HG03045 (cell line): ENCODE data around the gene PRXL2B.

Source experiments
- ATAC-seq: cut with Tn5 transposase; IDR thresholded peaks from one replicate; pipeline ENCODE4 v1.9.1; 2021; ENCODE audit warnings: mild to moderate bottlenecking, moderate library complexity; ENCODE audit not compliant: unreplicated experiment

The PRXL2B gene

GRCh38 chr1:2584686-2585317 lies 1.8 kb upstream of the PRXL2B start:
- ATAC-seq: no peak

DNA sequence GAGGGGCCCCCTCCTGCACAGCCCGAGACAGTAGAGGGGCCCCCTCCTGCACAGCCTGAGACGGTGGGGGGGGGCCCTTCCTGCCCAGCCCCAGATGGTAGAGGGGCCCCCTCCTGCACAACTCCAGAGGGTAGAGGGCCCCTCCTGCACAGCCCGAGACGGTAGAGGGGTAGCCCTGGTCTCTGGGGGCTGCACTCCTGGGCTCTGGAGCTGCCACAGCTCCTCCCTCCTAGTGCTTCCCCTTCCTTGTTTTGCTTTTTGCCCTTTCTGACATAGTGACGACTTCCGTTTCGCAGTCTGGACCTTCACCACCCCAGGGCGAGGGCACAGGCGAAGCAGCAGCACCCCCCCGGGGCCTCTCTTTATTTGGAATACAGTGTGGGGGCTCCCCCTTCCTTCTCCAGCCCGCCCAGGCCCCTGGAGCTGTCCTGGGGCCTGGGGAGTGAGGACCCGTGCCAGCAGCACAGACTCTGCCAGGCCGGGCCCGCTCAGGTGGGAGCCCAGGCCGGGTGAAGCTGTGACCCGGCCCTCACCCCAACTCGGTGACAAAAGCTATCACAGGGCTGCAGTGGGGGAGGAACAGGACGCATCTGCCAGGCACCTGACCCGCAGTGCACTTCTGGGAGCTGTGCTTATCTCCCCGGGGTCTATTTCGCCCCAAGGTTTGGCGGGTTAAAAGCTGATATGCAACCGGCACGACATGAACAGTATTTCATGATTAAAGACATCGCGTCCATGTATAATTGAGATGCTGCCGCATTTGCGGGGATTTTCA lies 1.1 kb upstream of the PRXL2B start:
- peak; percentile 30 for ATAC-seq

GRCh38 chr1:2587071-2587859 lies 688 bp downstream of the PRXL2B start:
- ATAC-seq: peak; percentile 5

DNA sequence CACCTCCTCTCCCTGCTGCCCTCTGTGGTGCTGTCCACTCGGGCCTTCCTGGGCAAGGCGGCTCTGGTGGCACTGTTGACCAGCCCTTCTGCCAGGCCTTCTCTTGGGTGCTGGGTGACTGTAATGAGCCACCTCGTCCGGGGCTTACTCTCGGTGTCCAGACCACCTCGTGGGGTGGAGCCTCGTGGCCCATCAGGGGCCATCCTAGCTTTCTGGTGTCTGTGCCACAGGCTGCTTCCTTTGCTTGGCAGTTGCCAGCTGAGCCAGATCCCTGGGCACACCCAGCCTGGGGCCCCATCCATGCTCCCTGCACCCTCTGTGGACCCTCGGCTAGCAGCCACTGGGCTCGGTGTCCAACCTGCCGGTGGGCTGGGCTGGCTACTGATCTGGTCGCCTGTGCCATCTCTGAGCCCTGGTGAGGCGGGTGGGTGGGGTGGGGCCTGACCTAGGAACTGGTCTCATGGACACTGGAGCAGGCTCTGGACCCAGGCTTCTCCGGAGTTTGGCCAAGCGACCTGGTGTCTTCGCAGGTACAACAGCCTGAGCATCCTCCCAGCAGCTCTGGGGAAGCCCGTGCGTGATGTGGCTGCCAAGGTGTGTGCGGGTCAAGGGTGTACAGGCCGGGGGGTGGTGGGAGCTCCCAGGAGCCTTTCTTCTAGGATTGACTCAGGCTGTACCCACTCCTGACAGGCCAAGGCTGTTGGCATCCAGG lies 1.4 kb downstream of the PRXL2B start:
- no peak for ATAC-seq

DNA sequence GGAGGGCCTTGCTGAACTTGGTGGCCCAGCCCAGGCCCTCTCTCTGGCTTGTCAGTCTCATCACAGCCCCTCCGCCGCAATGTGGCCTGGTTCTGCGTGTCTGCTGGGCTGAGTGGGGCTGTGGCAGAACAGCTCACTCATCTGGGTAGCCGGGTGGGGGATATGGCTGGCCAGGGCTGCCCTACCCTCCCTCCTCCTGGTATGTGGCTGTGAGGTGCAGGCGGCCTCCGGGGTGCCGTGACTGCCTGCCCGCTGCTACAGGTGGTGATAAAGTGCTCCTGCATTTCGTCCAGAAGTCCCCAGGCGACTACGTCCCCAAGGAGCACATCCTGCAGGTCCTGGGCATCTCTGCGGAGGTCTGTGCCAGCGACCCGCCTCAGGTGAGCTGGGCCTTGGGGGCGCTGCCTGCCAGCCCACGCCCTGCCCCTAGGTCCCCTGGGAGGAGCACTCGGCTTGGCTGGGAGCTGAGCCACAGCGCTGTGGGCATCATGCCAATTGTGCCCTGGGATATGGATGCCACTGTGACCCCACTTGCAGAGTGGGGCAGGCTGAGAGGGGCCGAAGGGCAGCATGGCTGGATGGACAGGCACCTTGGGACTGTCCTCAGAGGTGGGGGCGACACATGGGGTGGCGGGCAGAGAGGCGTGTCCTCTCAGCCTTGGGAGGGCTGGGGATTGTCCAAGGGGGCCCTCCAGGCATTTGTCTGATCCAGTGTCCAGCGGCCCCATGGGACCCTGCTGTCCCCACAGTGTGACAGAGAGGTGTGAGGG lies 2.3 kb downstream of the PRXL2B start:
- no peak for ATAC-seq

DNA sequence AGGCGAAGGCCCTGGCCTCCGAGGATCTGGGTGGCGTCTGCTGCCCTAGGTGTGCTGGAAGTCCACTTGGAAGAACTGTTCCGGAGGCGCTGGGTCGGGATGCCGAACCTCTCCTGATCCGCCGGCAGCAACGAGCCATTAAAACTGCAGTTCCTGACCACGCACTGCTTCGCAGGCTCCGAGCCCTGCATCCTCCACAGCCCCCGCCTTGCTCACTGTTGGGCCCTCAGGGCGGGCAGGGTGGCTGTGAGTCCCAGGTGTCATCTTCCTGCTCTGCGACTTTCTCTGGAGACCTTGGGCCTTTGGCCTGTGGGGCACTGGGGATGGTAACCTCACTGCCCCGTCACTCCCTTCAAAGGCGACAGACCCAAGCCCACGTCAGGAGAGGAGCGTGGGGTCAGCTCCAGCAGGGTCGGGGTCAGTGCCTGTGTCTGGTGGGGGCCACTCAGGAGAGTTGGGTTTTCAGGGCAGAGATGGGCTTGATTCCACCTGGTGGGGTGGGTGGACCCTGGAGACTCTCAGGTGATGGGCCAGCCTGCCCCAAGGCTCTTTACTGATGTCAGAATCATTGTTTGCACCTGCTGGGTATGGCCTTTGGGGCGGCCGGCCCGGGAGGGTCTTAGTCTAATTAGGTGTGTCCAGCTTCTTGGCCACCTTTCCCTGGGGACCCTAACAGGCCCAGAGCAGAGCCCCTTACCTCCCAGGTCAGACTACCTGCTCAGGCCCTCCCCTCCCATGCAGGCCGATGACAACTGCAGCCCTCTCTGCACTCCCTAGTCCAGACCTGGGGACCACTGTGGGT lies 3.1 kb downstream of the PRXL2B start:
- ATAC-seq: no peak

DNA sequence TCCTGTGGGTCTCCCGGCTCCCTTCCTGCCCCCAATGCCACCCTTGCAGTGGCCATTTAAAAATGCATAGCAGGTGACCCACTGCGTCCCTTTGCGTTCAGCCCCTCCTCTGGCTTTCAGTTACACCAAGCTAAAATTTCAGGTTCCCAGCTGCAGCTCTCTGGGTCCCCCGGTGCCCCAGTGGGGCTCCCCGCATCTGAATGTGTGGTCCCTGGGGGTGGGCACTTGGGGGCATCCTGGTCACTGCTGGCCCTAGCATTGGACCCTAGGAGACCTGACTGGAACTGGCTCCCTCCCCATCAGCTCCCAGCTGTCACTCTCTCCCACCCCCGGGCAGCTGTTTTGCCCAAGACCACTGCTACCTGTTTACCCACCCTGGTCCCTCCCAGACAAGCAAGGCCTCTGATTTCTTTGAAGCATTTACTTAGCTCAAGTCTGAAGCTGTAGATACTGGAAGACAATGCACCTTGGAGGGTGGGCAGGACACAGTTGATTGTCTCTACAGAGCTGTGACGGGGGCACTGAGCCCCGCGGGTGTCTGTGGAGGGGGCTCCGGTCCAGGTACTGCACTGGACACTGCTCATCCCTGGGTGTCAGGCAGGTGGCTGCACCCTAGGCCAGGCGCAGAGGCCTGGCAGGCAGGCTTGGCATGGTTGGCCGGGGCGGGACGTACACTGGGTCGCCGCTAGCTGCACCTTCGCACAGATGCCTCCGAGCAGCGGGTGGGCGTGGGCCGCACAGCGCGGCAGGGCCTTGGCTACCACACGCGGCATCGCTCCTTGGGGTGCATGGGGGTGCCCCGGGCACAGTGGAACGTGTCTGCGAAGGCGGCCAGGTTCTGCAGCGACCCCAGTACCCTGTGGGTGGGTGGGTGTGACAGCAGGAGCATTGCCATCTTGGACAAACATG lies 3.9 kb downstream of the PRXL2B start:
- ATAC-seq: no peak

- no peak for ATAC-seq
Measured at GRCh38 chr1:2591233-2591580, 4.6 kb downstream of the PRXL2B start.

- no peak for ATAC-seq
Measured at GRCh38 chr1:2591581-2592261, 5.1 kb downstream of the PRXL2B start.

- ATAC-seq: no peak
Measured at GRCh38 chr1:2592672-2593071, 6.1 kb downstream of the PRXL2B start.

GRCh38 chr1:2593251-2593878 lies 6.8 kb downstream of the PRXL2B start:
- no peak for ATAC-seq

- no peak for ATAC-seq
Measured at GRCh38 chr1:2594001-2594640, 7.5 kb downstream of the PRXL2B start.

DNA sequence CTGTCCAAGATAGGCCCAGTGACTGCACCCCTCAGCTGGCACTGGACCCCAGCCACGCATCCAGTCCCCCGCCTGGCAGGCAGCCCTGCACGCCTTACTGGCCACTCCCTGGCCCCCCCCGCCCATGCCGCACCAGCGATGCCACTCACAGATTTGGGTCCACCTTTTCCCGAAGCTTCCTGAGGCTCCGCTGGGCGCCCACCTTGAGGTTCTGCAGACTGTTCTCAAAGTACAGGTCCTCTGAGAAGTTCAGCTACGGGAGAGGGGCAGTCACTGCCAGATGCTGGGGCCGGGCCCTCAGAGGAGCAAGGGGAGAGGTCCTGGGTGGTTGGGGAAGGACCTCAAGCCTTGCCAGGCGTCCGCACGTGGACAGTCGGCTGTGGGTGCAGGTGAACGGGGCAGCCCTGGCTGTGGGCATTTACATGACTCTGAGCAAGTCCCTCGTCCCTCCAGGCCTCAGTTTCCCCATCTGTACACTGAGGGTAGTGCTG lies 8.1 kb downstream of the PRXL2B start:
- ATAC-seq: no peak

GRCh38 chr1:2595261-2595811 lies 8.8 kb downstream of the PRXL2B start:
- no peak for ATAC-seq

DNA sequence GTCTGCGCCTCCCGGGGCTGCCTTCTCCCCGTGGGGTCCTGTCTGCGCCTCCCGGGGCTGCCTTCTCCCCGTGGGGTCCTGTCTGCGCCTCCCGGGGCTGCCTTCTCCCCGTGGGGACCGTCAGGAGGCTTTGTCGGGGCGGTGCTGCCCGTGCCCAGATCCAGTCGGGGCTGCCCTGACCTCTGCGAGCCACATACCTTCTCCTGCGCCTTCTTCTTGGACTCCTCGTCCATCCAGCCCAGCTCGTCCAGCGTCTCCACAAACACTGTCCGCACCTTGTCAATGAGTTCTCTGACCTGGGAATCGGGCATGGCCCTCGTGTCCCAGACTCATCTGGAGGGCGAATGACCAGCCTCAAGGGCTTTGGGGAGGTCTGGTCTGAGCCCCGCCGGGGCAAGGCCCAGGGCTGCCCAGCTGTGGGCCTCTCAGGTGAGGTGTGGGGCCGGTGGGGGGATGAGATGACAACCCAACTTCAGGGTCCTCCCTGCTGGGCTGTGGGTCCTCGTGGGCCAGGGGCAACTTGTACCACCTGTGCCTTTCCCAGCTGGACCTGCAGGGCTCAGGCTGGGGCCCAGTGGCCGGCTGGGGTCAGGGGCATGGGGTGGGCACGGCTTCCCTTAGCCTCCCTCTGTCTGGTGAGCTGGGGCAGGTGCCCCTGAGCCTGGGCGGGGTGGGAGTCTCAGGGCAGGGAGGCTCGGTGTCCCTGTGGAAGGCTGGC lies 9.4 kb downstream of the PRXL2B start:
- ATAC-seq: no peak
